H1 (cell line): ENCODE results near the gene HS3ST5.

Source experiments
- ATF3 ChIP-seq: IDR thresholded peaks from 2 replicates; pipeline ENCODE4 v1.6.1; 2011; ENCODE audit warnings: low read depth, mild to moderate bottlenecking, low read length; ENCODE audit not compliant: insufficient read depth
- CHD7 ChIP-seq: fragments of 300-600 bp; sonication (generic); IDR thresholded peaks from 2 replicates; pipeline ENCODE4 v1.7.1; 2012; ENCODE audit warnings: low read length, moderate library complexity, mild to moderate bottlenecking, inconsistent platforms; ENCODE audit not compliant: insufficient replicate concordance
- CTBP2 ChIP-seq: IDR thresholded peaks from 2 replicates; pipeline ENCODE4 v1.7.0; 2011; ENCODE audit warnings: borderline replicate concordance, mild to moderate bottlenecking, moderate library complexity, mixed read lengths, low read length; ENCODE audit not compliant: insufficient read depth, insufficient read length
- CTCF ChIP-seq, 3 experiments: IDR thresholded peaks; 1 replicate in 2 of 3; 2 replicates in 1 of 3; pipeline versions ENCODE4 v1.5.1 to v1.6.1; 2011; ENCODE audit warnings: low read length in 3 of 3, mild to moderate bottlenecking in 3 of 3, inconsistent platforms in 2 of 3, low read depth in 1 of 3, moderate library complexity in 1 of 3; ENCODE audit not compliant: insufficient read depth in 1 of 3; ENCODE audit errors: control extremely low read depth in 1 of 3
- FOSL1 ChIP-seq: IDR thresholded peaks from 2 replicates; pipeline ENCODE4 v1.6.1; 2011; ENCODE audit warnings: mild to moderate bottlenecking, low read depth, low read length, moderate library complexity; ENCODE audit not compliant: insufficient read depth
- GABPA ChIP-seq: IDR thresholded peaks from 2 replicates; pipeline ENCODE4 v1.6.1; 2011; ENCODE audit warnings: mild to moderate bottlenecking, low read length, moderate library complexity, borderline replicate concordance; ENCODE audit not compliant: insufficient read depth
- POLR2A ChIP-seq, 2 experiments: IDR thresholded peaks; 1 replicate in 1 of 2; 2 replicates in 1 of 2; pipeline ENCODE4 v1.6.1; 2011; ENCODE audit warnings: low read depth in 2 of 2, low read length in 2 of 2, mild to moderate bottlenecking in 2 of 2; ENCODE audit errors: control extremely low read depth in 1 of 2
- POLR2AphosphoS5 ChIP-seq: IDR thresholded peaks from 2 replicates; pipeline ENCODE4 v1.6.1; 2011; ENCODE audit warnings: low read depth, low read length
- RFX5 ChIP-seq: IDR thresholded peaks from 2 replicates; pipeline ENCODE4 v1.6.1; 2011; ENCODE audit warnings: low read depth, low read length, improper control_type of control experiment, borderline replicate concordance
- SP1 ChIP-seq: IDR thresholded peaks from 2 replicates; pipeline ENCODE4 v1.6.1; 2011; ENCODE audit warnings: low read depth, low read length

GRCh38 chr6:114108119-114109002, 234.5 kb downstream of the HS3ST5 start:
- no peak for TF ChIP-seq POLR2A (IDR thresholded peaks at IDR 0.05; ENCODE audit: control extremely low read depth in 1 of 2, low read depth in 2 of 2, low read length in 2 of 2)
- no peak for TF ChIP-seq ATF3
- no peak for TF ChIP-seq FOSL1
- no peak for TF ChIP-seq GABPA
- TF ChIP-seq CHD7 = no peak
- TF ChIP-seq RFX5 = no peak
- TF ChIP-seq CTCF (IDR thresholded peaks at IDR 0.05; ENCODE audit: control extremely low read depth in 1 of 3, insufficient read depth in 1 of 3, low read depth in 1 of 3, low read length in 3 of 3) = peak; percentile 47 to 76 (median 73)
- no peak for TF ChIP-seq CTBP2
- no peak for TF ChIP-seq SP1
- no peak for TF ChIP-seq POLR2AphosphoS5
